ENCODE results near the gene ZNF280D.

ZNF280D gene

GRCh38 chr15:56741541-56741940, 8.2 kb upstream of the ZNF280D start:
- no peak for TF ChIP-seq CTCF (IDR thresholded peaks at IDR 0.05; ENCODE audit: low read depth, low read length, missing control alignments)
- Histone ChIP-seq H3K36me3 (replicated peaks) (no peaks in the 10 kb centered on the region), H3K4me3 (ENCODE audit: low read depth, low read length) (no peak overlapping the region), H3K27ac (no peak overlapping the region), H3K27me3 (replicated peaks) (no peaks in the 10 kb centered on the region)
- DNase-seq = no peak
- in situ Hi-C loops (cut with HindIII; ENCODE audit: low pct_ligation_motif_present, low sequenced_read_pairs) = no loop called here

DNA sequence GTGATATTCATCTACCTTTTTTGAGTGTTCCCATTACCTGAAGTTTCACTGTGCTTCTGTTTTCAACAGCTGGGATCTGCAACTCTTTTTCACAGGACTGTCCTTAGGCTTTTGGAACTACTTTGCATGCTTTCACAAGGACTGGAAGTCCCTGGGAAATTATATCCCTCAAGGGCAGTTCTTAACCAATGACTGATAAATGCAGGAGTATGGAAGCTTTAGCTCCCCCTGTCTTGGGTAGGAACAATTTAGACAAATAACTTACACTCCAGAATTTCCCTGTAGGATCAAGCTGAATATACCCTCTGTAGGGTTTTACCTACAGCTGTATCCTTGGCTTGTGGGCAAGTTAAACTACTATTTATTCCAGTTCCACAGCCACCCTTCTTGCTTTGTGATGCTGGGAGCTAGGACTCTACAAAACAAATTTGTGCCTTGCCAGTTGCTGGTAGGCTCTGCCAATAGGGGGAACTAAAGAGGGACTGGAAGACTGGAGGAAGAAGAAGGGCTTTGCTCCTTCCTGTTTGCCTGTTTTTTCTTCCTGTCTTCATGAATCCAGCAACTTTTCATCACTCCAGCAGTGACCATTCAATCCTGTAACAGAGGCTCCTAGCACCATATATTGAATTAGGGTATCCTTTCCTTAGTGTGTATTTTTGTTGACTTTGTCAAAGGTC, 6.8 kb upstream of the ZNF280D start:
- no peak overlapping the region for H3K27ac ChIP-seq
- H3K27me3 ChIP-seq (replicated peaks) = no peaks in the 10 kb centered on the region
- in situ Hi-C loops (cut with HindIII; ENCODE audit: low pct_ligation_motif_present, low sequenced_read_pairs) = no loop called here
- no peaks in the 10 kb centered on the region for H3K36me3 ChIP-seq (replicated peaks)
- DNase-seq = no peak
- H3K4me3 ChIP-seq (ENCODE audit: low read depth, low read length) = no peak overlapping the region
- TF ChIP-seq CTCF (IDR thresholded peaks at IDR 0.05; ENCODE audit: low read depth, low read length, missing control alignments) = peak; percentile 51

DNA sequence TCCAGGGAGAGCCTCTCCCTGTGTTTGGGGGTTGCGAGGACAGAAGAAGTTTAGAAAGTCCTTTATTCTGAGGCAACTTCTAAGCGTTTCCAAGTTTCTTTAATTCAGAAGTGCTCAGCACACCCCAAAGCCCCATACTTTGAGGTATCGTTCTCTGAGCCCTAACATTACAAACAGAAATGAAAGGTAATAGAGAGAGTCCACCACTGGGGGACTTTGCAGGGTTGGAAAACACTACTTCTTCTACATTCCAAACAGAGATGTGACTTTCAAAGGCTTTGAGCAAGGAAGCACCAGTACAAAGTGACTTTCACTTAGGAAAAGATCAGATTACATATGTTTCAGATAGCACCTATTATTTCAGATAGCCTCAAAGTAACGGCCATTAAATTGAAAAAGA, 6.2 kb upstream of the ZNF280D start:
- in situ Hi-C loops (cut with HindIII; ENCODE audit: low pct_ligation_motif_present, low sequenced_read_pairs) = no loop called here
- H3K27me3 ChIP-seq (replicated peaks) = no peaks in the 10 kb centered on the region
- no peak overlapping the region for H3K27ac ChIP-seq

GRCh38 chr15:56737791-56738190, 4.5 kb upstream of the ZNF280D start:
- no peak for DNase-seq
- no peaks in the 10 kb centered on the region for H3K36me3 ChIP-seq (replicated peaks)
- H3K4me3 ChIP-seq (ENCODE audit: low read depth, low read length) = no peak overlapping the region
- no peaks in the 10 kb centered on the region for H3K27me3 ChIP-seq (replicated peaks)
- TF ChIP-seq CTCF (IDR thresholded peaks at IDR 0.05; ENCODE audit: low read depth, low read length, missing control alignments) = no peak
- in situ Hi-C loops (cut with HindIII; ENCODE audit: low pct_ligation_motif_present, low sequenced_read_pairs) = no loop called here
- no peak overlapping the region for H3K27ac ChIP-seq

More for the DNA sequence above, 6.2 kb upstream of the ZNF280D start:
- no peak for DNase-seq
- no peak for TF ChIP-seq CTCF (IDR thresholded peaks at IDR 0.05; ENCODE audit: low read depth, low read length, missing control alignments)
- Histone ChIP-seq H3K4me3 (ENCODE audit: low read depth, low read length) (no peak overlapping the region), H3K36me3 (replicated peaks) (no peaks in the 10 kb centered on the region)

DNA sequence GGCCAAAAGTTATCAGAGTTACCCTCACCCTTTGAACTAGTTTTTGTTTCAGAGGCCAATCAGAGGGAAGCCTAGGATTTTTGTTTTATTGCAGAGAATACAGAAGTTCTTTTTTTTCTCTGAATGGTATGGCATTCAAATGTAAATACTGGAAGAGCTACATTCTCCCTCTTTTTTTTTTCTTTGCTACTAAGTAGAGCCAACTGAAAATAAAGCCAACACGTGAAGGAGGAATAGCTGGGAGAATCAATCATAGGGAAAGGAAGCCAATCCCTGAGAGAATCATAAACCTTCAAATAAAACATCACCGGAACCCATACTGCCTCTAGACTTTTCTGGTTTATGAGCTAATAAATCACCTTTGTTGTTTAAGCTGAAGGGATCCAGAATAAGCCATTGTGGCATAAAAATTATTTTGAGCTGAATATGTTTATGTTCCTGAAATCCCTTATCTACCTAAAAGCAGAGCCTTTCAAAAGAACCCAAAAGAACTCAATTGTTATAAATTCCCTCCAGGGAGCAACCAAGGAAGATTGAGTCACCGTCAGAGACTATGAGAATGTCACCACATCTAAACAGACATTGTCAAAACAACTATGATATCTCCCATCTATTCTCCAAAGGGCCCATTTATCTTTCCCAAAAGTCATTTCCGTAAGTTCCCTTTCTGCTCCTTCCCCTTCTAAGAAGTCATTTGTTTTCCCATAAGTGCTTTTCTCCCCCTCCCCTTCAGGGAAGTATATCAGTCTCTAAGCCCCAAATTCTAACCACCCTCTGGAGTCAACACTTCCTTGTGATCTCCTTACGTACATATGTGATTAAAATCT, 3.8 kb upstream of the ZNF280D start:
- DNase-seq = no peak
- no peaks in the 10 kb centered on the region for H3K27me3 ChIP-seq (replicated peaks)
- no peak overlapping the region for H3K27ac ChIP-seq
- H3K4me3 ChIP-seq (ENCODE audit: low read depth, low read length) = no peak overlapping the region
- in situ Hi-C loops (cut with HindIII; ENCODE audit: low pct_ligation_motif_present, low sequenced_read_pairs) = no loop called here
- TF ChIP-seq CTCF (IDR thresholded peaks at IDR 0.05; ENCODE audit: low read depth, low read length, missing control alignments) = no peak
- H3K36me3 ChIP-seq (replicated peaks) = no peaks in the 10 kb centered on the region
